Upper lobe of right lung (tissue), 1 donor: Measurements from ENCODE around the gene LEP. TPM values are rescaled to one million over a fixed set of nuclear protein-coding genes. Genes with fewer than 3 reads are reported as not detected.

Experiments
- ATAC-seq: fragments of 200-7000 bp; cut with Tn5 transposase; one replicate; pipeline ENCODE4 v1.9.1; 2020; ENCODE audit warnings: mild to moderate bottlenecking, moderate library complexity
- DNase-seq: peaks from one replicate; pipeline ENCODE4 v3.0.0-alpha.2; 2020
- H3K27ac ChIP-seq: fragments of 200-600 bp; one replicate; pipeline ENCODE4 v1.8.0; 2022
- H3K27me3 ChIP-seq: fragments of 200-600 bp; one replicate; pipeline ENCODE4 v1.8.0; 2022; ENCODE audit warnings: mild to moderate bottlenecking
- H3K36me3 ChIP-seq: fragments of 200-600 bp; one replicate; pipeline ENCODE4 v1.8.0; 2022
- H3K4me1 ChIP-seq: fragments of 200-600 bp; one replicate; pipeline ENCODE4 v1.8.0; 2022
- H3K4me3 ChIP-seq: fragments of 200-600 bp; one replicate; pipeline ENCODE4 v1.8.0; 2022; ENCODE audit warnings: mild to moderate bottlenecking
- H3K9me3 ChIP-seq: fragments of 200-600 bp; one replicate; pipeline ENCODE4 v1.8.0; 2022
- intact Hi-C: fragments of 100-400 bp; cut with DNase I; formaldehyde crosslinking; loops from one replicate; pipeline ENCODE4 v1.11.0; 2022
- total RNA-seq: library from RNA; stranded (reverse); fragmentation: NEBNext Ultra II Directional; extraction: Animal tissue kit (Norgen Biotek cat#: 25700); gene quantifications from one replicate; pipeline ENCODE4 v1.2.1, GENCODE V29; 2021
- TF ChIP-seq, protein P1 (sequence below): fragments of 200-600 bp; IDR thresholded peaks from one replicate; pipeline ENCODE4 v1.8.0; 2022; ENCODE audit warnings: antibody characterized with exemption
- donor health status: DM: no; HTN: yes; CAD: no; lungs with severe emphysema.

LEP gene
- total RNA-seq, 1 donor from 2014 or later, result not detected

DNA sequence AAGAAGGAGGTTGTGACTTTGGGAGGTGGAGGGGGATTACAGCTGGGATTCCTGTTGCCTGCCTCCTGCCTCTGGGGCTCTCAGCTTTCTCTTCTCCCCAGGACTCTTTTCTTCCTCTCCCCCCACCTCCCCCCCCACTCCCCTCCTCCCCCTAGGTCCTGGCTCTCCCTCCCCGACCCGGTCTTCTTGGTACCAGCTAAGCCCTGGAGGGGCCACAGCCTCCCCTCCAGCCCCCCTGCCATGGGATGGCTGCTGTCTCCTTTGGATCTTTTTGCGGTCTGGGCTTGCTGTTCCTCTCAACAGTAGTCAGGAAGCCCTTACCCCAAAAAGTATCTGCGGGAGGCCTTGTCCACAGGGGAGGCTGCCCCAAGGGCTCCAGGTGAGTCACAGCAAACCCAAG is 33.5 kb upstream of the LEP start:
- TF ChIP-seq, protein P1, sequence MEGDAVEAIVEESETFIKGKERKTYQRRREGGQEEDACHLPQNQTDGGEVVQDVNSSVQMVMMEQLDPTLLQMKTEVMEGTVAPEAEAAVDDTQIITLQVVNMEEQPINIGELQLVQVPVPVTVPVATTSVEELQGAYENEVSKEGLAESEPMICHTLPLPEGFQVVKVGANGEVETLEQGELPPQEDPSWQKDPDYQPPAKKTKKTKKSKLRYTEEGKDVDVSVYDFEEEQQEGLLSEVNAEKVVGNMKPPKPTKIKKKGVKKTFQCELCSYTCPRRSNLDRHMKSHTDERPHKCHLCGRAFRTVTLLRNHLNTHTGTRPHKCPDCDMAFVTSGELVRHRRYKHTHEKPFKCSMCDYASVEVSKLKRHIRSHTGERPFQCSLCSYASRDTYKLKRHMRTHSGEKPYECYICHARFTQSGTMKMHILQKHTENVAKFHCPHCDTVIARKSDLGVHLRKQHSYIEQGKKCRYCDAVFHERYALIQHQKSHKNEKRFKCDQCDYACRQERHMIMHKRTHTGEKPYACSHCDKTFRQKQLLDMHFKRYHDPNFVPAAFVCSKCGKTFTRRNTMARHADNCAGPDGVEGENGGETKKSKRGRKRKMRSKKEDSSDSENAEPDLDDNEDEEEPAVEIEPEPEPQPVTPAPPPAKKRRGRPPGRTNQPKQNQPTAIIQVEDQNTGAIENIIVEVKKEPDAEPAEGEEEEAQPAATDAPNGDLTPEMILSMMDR, result no peak
- no peak for DNase-seq
- intact Hi-C loops, result loop anchor here (5.0 kb wide), 1 partner anchor 70 kb away; no protein-coding TSS in a partner anchor
- H3K27me3 ChIP-seq, result peaks cover 47% of the 10 kb centered on the region
- no peaks in the 10 kb centered on the region for H3K9me3 ChIP-seq
- H3K27ac ChIP-seq, result no peak overlapping the region
- ATAC-seq, result no peak
- H3K4me3 ChIP-seq, result no peak overlapping the region
- no peaks in the 10 kb centered on the region for H3K36me3 ChIP-seq
- no peaks in the 10 kb centered on the region for H3K4me1 ChIP-seq

DNA sequence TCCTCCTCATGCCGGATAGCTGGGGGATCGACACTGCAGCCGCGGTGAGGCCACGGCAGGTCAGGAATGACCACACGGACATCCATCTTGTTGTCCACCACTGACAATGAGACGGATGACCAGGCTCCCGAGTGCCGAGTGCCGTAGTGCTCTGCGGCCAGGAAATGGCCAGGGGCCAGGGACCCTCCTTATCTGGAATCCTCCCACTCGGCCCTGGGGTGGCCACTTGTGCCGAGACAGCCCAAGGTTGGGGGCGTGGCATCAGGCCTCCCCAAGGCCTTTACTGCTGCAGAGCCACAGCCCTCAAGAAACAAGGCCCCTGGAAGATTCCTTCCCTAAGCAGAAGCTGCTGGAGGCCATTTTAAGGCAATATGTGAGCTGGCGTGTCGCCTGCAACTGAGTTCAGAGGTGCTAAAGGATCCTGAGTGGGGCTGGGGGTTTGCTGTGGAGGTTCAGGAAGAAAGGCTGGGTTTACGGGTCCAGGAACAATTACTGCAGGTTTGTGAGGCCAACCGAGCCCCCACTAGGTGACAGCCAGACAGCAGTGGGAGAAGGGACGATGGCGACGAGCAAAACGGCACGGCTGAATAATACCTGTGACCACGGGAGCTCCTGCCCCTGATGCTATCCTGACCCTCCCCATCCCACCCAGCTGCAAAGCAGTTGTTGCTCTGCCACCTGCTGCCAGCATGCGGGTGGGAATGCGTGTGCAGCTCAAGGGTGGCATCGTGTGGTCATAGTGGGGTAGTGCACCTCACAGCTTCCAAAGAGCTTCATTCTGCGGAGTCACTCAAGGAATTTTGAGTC is 31.6 kb upstream of the LEP start:
- Histone ChIP-seq H3K27ac (no peak overlapping the region), H3K4me1 (no peaks in the 10 kb centered on the region), H3K9me3 (no peaks in the 10 kb centered on the region), H3K27me3 (peaks cover 31% of the 10 kb centered on the region), H3K36me3 (no peaks in the 10 kb centered on the region), H3K4me3 (no peak overlapping the region)
- intact Hi-C loops, result loop anchor here (5.0 kb wide), 1 partner anchor 72 kb away; no protein-coding TSS in a partner anchor
- ATAC-seq (peak; percentile 96), DNase-seq (peak; percentile 78)
- TF ChIP-seq, protein P1, result peak; percentile 96

DNA sequence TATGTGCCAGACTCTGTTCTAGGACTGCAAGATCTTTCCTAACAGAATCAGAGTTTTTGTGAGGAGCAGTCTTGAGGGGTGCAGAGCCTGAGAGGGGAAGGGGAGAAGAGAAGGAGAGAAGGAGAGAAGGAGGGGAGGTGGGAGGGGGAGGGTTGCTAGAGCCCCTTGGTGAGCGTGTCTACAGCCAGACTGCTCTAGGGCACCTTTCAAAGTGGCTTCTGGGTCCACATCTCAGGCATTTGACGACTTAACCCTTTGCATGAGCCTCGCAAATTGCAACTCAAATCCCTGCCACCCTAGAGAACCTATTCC is 31.1 kb upstream of the LEP start:
- ATAC-seq, result no peak
- intact Hi-C loops, result no loop called here

DNA sequence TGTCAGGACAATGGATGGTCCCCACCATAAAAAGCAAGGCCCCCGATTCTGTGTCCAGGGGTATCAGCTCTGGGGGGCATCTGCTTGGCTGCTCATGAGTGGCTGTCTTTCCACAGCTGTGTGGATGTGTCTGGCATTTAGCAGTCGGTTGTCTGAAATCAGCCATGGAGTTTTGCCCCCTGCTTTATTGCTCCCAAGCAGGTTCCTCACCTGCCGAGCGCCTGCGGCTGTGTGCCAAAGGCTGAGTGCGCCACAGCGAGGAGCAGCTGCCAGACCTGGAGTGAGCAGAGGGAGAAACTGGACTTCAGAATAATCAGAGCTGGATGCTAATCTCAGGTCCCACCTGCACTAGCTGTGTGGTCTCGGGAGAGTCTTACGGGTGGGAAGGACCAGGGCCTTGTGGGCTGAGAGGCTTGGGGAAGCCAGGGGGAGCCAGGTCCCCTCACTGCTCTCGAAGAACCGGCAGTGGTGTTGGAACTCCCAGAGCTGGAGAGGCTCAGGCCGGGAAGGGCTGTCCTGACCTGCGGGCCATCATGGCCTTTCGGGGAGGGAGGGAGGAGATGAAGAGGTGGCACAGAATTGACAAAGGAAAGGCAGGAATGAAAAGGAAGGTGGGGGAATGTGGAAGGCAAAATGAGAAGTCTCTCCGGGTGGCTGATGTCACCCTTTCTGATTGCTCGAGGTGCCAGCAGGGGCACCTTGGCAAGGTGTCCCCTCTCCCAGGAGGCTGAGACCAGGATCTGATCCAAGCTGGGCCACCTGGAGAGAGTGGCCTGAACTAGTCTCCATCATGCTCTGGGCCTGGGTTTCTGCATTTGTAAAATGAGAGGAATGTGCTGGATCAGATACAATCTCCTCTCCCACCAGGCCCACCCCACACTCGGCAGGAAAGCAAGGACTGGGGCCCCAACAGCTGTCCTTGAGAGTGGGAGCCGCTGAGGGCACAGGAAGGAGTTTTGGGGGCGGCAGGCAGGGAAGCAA is 30.2 kb upstream of the LEP start:
- H3K4me3 ChIP-seq, result no peak overlapping the region
- H3K36me3 ChIP-seq, result no peaks in the 10 kb centered on the region
- H3K27me3 ChIP-seq, result peaks cover 20% of the 10 kb centered on the region
- ATAC-seq (no peak), DNase-seq (no peak)
- H3K9me3 ChIP-seq, result no peaks in the 10 kb centered on the region
- intact Hi-C loops, result no loop called here
- H3K27ac ChIP-seq, result no peak overlapping the region
- TF ChIP-seq, protein P1, result no peak
- no peaks in the 10 kb centered on the region for H3K4me1 ChIP-seq

More for the DNA sequence above, 31.1 kb upstream of the LEP start:
- H3K9me3 ChIP-seq, result no peaks in the 10 kb centered on the region
- no peak overlapping the region for H3K27ac ChIP-seq
- no peaks in the 10 kb centered on the region for H3K36me3 ChIP-seq
- no peak overlapping the region for H3K4me3 ChIP-seq
- DNase-seq, result no peak
- TF ChIP-seq, protein P1, result no peak
- H3K4me1 ChIP-seq, result no peaks in the 10 kb centered on the region
- peaks cover 25% of the 10 kb centered on the region for H3K27me3 ChIP-seq

DNA sequence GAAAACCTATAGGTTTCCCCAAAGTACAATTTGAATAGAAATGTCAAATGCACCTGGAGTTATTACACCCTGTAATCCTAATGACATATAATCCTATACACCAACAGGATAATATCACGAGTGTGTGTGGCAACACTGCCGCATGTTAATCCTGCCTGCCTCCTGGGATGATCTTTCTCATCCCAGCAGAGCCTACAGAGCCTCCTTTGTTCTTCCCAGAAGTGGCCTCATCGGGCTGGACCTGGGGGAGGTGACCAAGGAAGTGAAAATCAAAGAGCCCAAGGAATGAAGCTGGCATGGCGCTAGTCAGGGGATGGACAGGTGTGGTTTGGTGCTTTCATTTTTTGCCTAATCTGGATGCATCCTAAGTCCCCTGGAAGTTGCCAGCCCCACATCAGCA is 29.5 kb upstream of the LEP start:
- H3K36me3 ChIP-seq, result no peaks in the 10 kb centered on the region
- H3K9me3 ChIP-seq, result no peaks in the 10 kb centered on the region
- H3K4me3 ChIP-seq, result no peak overlapping the region
- no peak for DNase-seq
- H3K27me3 ChIP-seq, result peaks cover 19% of the 10 kb centered on the region
- intact Hi-C loops, result no loop called here
- ATAC-seq, result no peak
- TF ChIP-seq, protein P1, result no peak
- H3K27ac ChIP-seq, result no peak overlapping the region
- no peaks in the 10 kb centered on the region for H3K4me1 ChIP-seq
